Esophagus muscularis mucosa (tissue), 4 donors: ENCODE data around the gene MRPL17.

Experiments
- CTCF ChIP-seq, 3 experiments: fragments of 200-600 bp in 2 of 3; fragments of 450-650 bp in 1 of 3; sonication (generic) in 2 of 3; IDR thresholded peaks; one replicate each; pipeline ENCODE4 v1.5.1; 2017 to 2019; ENCODE audit warnings: antibody characterized with exemption in 3 of 3, mild to moderate bottlenecking in 2 of 3, moderate library complexity in 1 of 3
- EP300 ChIP-seq: sonication (generic); formaldehyde crosslinking; IDR thresholded peaks from one replicate; pipeline ENCODE4 v1.6.1; 2017; ENCODE audit warnings: antibody characterized with exemption
- POLR2A ChIP-seq: fragments of 450-650 bp; IDR thresholded peaks from one replicate; pipeline ENCODE4 v1.6.1; 2017; ENCODE audit warnings: antibody characterized with exemption, moderate library complexity, mild to moderate bottlenecking, low read depth
- POLR2AphosphoS5 ChIP-seq, 2 donors: sonication (generic); formaldehyde crosslinking; IDR thresholded peaks; one replicate each; pipeline ENCODE4 v1.6.1; 2017; ENCODE audit warnings: antibody characterized with exemption in 2 of 2

DNA sequence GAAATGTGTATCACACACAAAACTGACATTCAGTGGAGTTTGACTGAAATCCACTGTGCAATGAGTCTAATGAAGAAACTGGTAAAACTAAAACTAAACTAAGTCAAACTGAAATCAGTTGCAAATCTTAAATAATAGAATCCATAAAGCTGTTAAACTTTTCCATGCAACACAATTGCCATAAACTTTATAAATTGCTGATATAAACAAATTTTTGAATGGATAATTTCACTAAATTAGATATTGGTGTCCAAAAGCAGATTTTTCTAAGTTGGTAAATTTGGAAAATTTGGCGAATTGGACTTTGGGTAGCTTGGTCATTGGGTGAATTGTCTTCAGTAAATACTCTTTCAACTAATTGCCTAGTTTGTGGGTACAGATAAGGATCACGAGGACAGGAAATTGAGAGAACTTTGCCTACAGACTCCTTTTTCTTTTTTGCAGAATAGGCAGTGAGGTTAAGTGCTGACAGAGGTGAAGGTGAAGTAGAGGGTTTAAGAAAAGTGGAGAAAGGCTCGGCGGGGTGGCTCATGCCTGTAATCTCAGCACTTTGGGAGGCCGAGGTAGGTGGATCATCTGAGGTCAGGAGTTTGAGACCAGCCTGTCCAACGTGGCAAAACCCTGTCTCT is 12.8 kb downstream of the MRPL17 start:
- TF ChIP-seq CTCF (IDR thresholded peaks at IDR 0.05), result no peak
- no peak for TF ChIP-seq EP300
- no peak for TF ChIP-seq POLR2A
- no peak for TF ChIP-seq POLR2AphosphoS5 (IDR thresholded peaks at IDR 0.05)
